ENCODE measurements around the gene EDC3. TPM values are rescaled to one million over a fixed set of nuclear protein-coding genes. Genes with fewer than 3 reads are reported as not detected.
A peak's percentile ranks its signal among the peaks of the same experiment; 100 is the strongest.

The EDC3 gene
- total and polyA plus RNA-seq, 2 of the 4 experiments (the other 2 are of a cell fraction), result 16.8 to 38.0 TPM

GRCh38 chr15:74664028-74664616 lies 31.7 kb downstream of the EDC3 start:
- no TSS peak for BruUV-seq (replicated peaks)
- no peak for TF ChIP-seq CTCF (conservative IDR thresholded peaks at IDR 0.05; ENCODE audit: low read depth, low read length)
- peak; percentile 54 for TF ChIP-seq CEBPB (IDR thresholded peaks at IDR 0.05; ENCODE audit: low read depth, low read length)
- TF ChIP-seq POLR2A (IDR thresholded peaks at IDR 0.05; ENCODE audit: low read depth, low read length), result no peak
- peak; percentile 19; the same call in 1 of the 2 replicates for TF ChIP-seq MAFK (IDR thresholded peaks at IDR 0.05; ENCODE audit: low read depth, low read length)
- TF ChIP-seq MAZ (IDR thresholded peaks at IDR 0.05; ENCODE audit: borderline replicate concordance, low read depth, low read length), result no peak
- no peak for TF ChIP-seq CHD1 (IDR thresholded peaks at IDR 0.05; ENCODE audit: low read depth, low read length)
- no peak overlapping the region for H2BK15ac ChIP-seq (ENCODE audit: low read depth, low read length)
- no peak overlapping the region for H2AK5ac ChIP-seq (ENCODE audit: low read depth, low read length)
- in situ Hi-C loops (cut with MboI; ENCODE audit: low sequenced_read_pairs) (no loop called here), intact Hi-C loops (cut with micrococcal nuclease) (no loop called here), dilution Hi-C loops (cut with HindIII; ENCODE audit: low sequenced_read_pairs, unreplicated experiment) (no loop called here)
- no peak overlapping the region for H2AK9ac ChIP-seq (replicated peaks; ENCODE audit: low read depth, low read length, poor library complexity)
- ATAC-seq (ENCODE audit: low read depth), result peak; percentile 99
- H3K79me1 ChIP-seq (ENCODE audit: low read depth in 1 of 2, low read length in 2 of 2), result peaks cover 18 to 48% of the 10 kb centered on the region in 2 experiments
- no peak overlapping the region for H2AFZ ChIP-seq (replicated peaks; ENCODE audit: low read length, poor library complexity)
- ChIA-PET CTCF (interaction anchor here (0.6 kb wide), 2 partner anchors 105 to 237 kb away, joined by 3 read pairs; no protein-coding TSS in a partner anchor), POLR2A (ENCODE audit: unreplicated experiment) (interaction anchor here (0.6 kb wide), 1 partner anchor 1672 kb away, joined by 5 read pairs; the partner anchor contains the start of gene ISL2)
- peak; percentile 75 for DNase-seq
- H3K27me3 ChIP-seq (ENCODE audit: control insufficient read depth, insufficient read depth, low read length), result no peaks in the 10 kb centered on the region
- peaks cover 6% of the 10 kb centered on the region for H3K4me1 ChIP-seq (ENCODE audit: control insufficient read depth, insufficient read depth, low read length)
- H3K23ac ChIP-seq (ENCODE audit: low read depth, low read length), result no peak overlapping the region
- H4K5ac ChIP-seq (ENCODE audit: low read depth, low read length), result no peak overlapping the region
- peaks cover 1% of the 10 kb centered on the region; the same call in 1 of the 2 replicates for H3K36me3 ChIP-seq (ENCODE audit: control insufficient read depth, insufficient read depth, low read length)
- no peak overlapping the region for H3K18ac ChIP-seq (ENCODE audit: low read depth, low read length)
- no peak overlapping the region for H3K4ac ChIP-seq (ENCODE audit: low read depth, low read length)
- H2BK5ac ChIP-seq (ENCODE audit: low read depth, low read length, poor library complexity, severe bottlenecking), result peak overlapping the region; percentile 23
- peak overlapping the region; percentile 69 for H3K14ac ChIP-seq (replicated peaks; ENCODE audit: low read depth, low read length)
- no peak overlapping the region for H2BK120ac ChIP-seq (ENCODE audit: low read depth, low read length)
- H4K91ac ChIP-seq (ENCODE audit: insufficient read depth, low read depth, low read length), result no peak overlapping the region
- no peak overlapping the region for H3K56ac ChIP-seq (ENCODE audit: extremely low read depth, insufficient read depth, low read length)
- peaks cover 43% of the 10 kb centered on the region for H4K20me1 ChIP-seq (ENCODE audit: insufficient read depth, low read length)
- no peak overlapping the region for H3K9ac ChIP-seq (ENCODE audit: low read depth, low read length)
- no peak overlapping the region for H4K8ac ChIP-seq (ENCODE audit: low read depth in 2 of 2, low read length in 2 of 2)
- no peaks in the 10 kb centered on the region for H3K9me3 ChIP-seq (ENCODE audit: control insufficient read depth, insufficient read depth, low read length)
- no peak overlapping the region for H2BK20ac ChIP-seq (ENCODE audit: low read depth, low read length)
- WGBS, 2 experiments (ENCODE audit: extremely low coverage in 2 of 2, insufficient read length in 1 of 2), result 33% methylated on average over 1 of the region's 2 CpGs; no CpG with 5 or more reads in 1 of the 2 experiments
- H3K4me3 ChIP-seq (ENCODE audit: insufficient read depth, low read depth, low read length), result no peak overlapping the region
- H3K4me2 ChIP-seq (ENCODE audit: low read depth, low read length), result peak overlapping the region; percentile 25; the same call in 1 of the 2 replicates
- peak overlapping the region; percentile 39; the same call in 1 of the 2 replicates for H3K27ac ChIP-seq (ENCODE audit: insufficient read depth, low read length)
- peaks cover 6% of the 10 kb centered on the region for H3K9me1 ChIP-seq (ENCODE audit: insufficient read depth, low read length)

All from IMR-90 (cell line).